Spinal cord (tissue), 10 donors: Measurements from ENCODE around the gene PDC. TPM values are rescaled to one million over a fixed set of nuclear protein-coding genes. Genes with fewer than 3 reads are reported as not detected.

ENCODE experiments used
- DNase-seq, 6 donors: peaks; one replicate each; pipeline versions ENCODE4 v3.0.0 to v3.0.0-alpha.2; 2013 to 2015; ENCODE audit warnings: low spot score in 6 of 6, low read depth in 4 of 6
- H3K27ac ChIP-seq: one replicate; pipeline ENCODE4 v1.5.1; 2013; ENCODE audit warnings: low read depth, low read length, control low read depth
- H3K27me3 ChIP-seq: one replicate; pipeline ENCODE4 v1.6.1; 2013; ENCODE audit warnings: low read length; ENCODE audit not compliant: control insufficient read depth, insufficient read depth
- H3K36me3 ChIP-seq: one replicate; pipeline ENCODE4 v1.6.1; 2013; ENCODE audit warnings: low read length; ENCODE audit not compliant: control insufficient read depth, insufficient read depth
- H3K4me1 ChIP-seq: one replicate; pipeline ENCODE4 v1.6.1; 2013; ENCODE audit warnings: low read length; ENCODE audit not compliant: control insufficient read depth, insufficient read depth
- H3K4me3 ChIP-seq: one replicate; pipeline ENCODE4 v1.5.1; 2013; ENCODE audit warnings: low read depth, low read length, control low read depth
- H3K9me3 ChIP-seq: one replicate; pipeline ENCODE4 v1.6.1; 2013; ENCODE audit warnings: low read length; ENCODE audit not compliant: control insufficient read depth, insufficient read depth
- WGBS: methylation state at CpG from one replicate; pipeline ENCODE4 v1.1.5; 2013; ENCODE audit warnings: missing lambda C conversion rate; ENCODE audit not compliant: insufficient coverage; 5-methylcytosine and 5-hydroxymethylcytosine counted together
- long read RNA-seq, 4 donors: transcript quantifications; one replicate each; lab custom pipeline, GENCODE V29; 2026
- polyA plus RNA-seq, 2 donors: library from polyadenylated mRNA; unstranded; fragments of 120-200 nt; gene quantifications; one replicate each; pipeline ENCODE4 v1.2.1, GENCODE V29; 2013; ENCODE audit not compliant: insufficient read length in 2 of 2
- total RNA-seq, 2 donors: library from RNA; depleted of rRNA in 1 of 2; stranded (reverse); fragments of 120-200 nt in 1 of 2; fragments of >200 nt in 1 of 2; gene quantifications; one replicate each; pipeline versions ENCODE4 v1.2.3 to v1.2.4, GENCODE V29; 2013 to 2014
- donor health status: healthy.

The PDC gene
- total RNA-seq (not detected), polyA plus RNA-seq (under 1 TPM; 0.56 to 0.62 TPM)
- long read RNA-seq, donor 1: 0 reads
- long read RNA-seq, donor 2: 0 reads
- long read RNA-seq, donor 3: 0 reads
- long read RNA-seq, donor 4: 0 reads

GRCh38 chr1:186461014-186461413 lies at the start of gene PDC:
Gene PDC (minus strand): TSS chr1:186461114. CDS start chr1:186449459, 11,655 bp downstream.
- WGBS: 100% methylated on average over 1 of the region's 2 CpGs
- DNase-seq: no peak
- Histone ChIP-seq H3K27ac (no peak within 1 kb of the TSS), H3K27me3 (no peaks in the 10 kb centered on the region), H3K9me3 (no peaks in the 10 kb centered on the region), H3K4me3 (no peak within 1 kb of the TSS), H3K36me3 (no peaks in the 10 kb centered on the region), H3K4me1 (no peaks in the 10 kb centered on the region)

GRCh38 chr1:186503190-186503589 lies 42.3 kb upstream of the PDC start:
- no peaks in the 10 kb centered on the region for H3K36me3 ChIP-seq
- no peak for DNase-seq
- no peak overlapping the region for H3K27ac ChIP-seq
- no peaks in the 10 kb centered on the region for H3K4me1 ChIP-seq
- H3K27me3 ChIP-seq: no peaks in the 10 kb centered on the region
- no CpG with 5 or more reads among the region's 2 CpGs for WGBS
- H3K4me3 ChIP-seq: no peak overlapping the region
- peaks cover 4% of the 10 kb centered on the region for H3K9me3 ChIP-seq

DNA sequence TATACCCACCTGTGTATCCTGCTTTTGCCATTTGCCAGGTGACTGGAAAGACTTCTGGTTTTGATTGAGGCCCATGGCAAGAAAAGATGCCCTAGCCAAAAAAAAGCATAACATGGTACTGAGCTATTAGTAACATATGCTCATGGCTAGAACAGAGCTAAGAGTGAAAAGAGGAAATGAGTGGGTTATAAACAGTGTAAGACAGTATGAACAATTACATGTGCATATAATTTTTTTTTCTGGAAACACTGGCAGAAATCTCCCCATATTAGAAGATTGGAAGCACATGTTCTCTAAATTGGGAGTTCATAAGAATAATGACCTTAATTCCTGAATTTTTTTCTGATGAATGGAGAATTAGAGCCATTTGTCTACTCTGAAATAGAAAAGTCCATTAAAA lies 41.2 kb upstream of the PDC start:
- DNase-seq: no peak
- no peak overlapping the region for H3K27ac ChIP-seq
- H3K4me1 ChIP-seq: no peaks in the 10 kb centered on the region

GRCh38 chr1:186500804-186501203 lies 39.9 kb upstream of the PDC start:
- DNase-seq: no peak
- no CpG with 5 or more reads among the region's 1 CpG for WGBS
- Histone ChIP-seq H3K4me3 (no peak overlapping the region), H3K27ac (no peak overlapping the region), H3K36me3 (no peaks in the 10 kb centered on the region), H3K27me3 (no peaks in the 10 kb centered on the region), H3K9me3 (no peaks in the 10 kb centered on the region), H3K4me1 (no peaks in the 10 kb centered on the region)

More for the DNA sequence above, 41.2 kb upstream of the PDC start:
- Histone ChIP-seq H3K27me3 (no peaks in the 10 kb centered on the region), H3K36me3 (no peaks in the 10 kb centered on the region), H3K9me3 (peaks cover 4% of the 10 kb centered on the region), H3K4me3 (no peak overlapping the region)

DNA sequence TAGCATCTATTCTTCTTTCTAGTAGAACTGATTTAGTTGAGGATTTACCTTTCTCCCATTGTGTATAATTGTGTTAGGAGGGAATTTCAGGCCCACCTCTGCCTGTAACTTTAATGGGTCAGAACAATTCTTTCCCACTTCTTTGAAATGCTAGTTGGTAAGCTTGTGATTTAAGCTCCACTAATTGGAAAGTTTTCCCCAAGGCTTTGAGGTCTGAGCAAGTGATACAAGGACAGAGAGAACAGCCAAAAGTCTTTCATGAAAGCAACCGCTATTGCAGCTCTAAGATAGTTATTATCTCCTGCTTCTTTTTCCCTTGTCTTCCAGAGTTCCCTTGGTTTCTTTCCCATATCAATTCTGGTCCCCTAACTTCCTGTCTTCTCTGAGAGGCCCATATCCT lies 38.7 kb upstream of the PDC start:
- no peak for DNase-seq
- Histone ChIP-seq H3K4me1 (no peaks in the 10 kb centered on the region), H3K27me3 (no peaks in the 10 kb centered on the region), H3K27ac (no peak overlapping the region), H3K36me3 (no peaks in the 10 kb centered on the region), H3K4me3 (no peak overlapping the region), H3K9me3 (no peaks in the 10 kb centered on the region)
- WGBS: 85% methylated on average over 1 of the region's 1 CpG

DNA sequence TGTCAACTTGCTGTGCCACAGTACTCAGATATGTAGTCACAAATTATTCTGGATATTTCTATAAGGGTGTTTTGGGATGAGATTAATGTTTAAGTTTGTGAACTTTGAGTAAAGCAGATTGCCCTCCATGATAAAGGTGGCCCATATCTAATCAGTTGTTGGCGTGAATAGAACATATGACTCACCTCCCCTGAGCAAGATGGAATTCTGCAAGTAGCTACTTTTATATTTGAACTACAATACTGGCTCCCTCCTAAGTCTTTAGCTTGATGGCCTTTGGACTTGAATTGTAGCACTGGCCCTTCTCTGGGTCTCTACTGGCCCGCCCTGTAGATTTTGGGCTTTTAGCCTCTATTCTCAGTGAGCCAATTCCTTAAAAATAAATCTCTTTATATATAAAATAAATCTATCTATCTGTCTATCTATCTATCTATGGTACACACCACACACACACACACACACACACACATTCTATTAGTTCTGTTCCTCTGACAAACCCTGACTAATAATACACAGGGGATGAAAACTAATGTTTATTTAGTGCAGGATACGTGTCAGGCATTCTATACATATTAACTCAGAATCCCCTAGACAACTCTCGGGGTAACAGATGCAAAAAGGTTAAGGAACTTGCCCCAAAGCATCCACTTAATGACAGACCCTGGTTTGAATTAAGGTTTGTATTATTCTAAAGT lies 37.9 kb upstream of the PDC start:
- Histone ChIP-seq H3K27ac (no peak overlapping the region), H3K4me1 (no peaks in the 10 kb centered on the region)
- 80% methylated on average over 1 of the region's 4 CpGs for WGBS

GRCh38 chr1:186498071-186498470 lies 37.2 kb upstream of the PDC start:
- Histone ChIP-seq H3K4me3 (no peak overlapping the region), H3K27me3 (no peaks in the 10 kb centered on the region), H3K4me1 (no peaks in the 10 kb centered on the region), H3K27ac (no peak overlapping the region), H3K36me3 (no peaks in the 10 kb centered on the region), H3K9me3 (no peaks in the 10 kb centered on the region)
- WGBS: 100% methylated on average over 3 of the region's 4 CpGs
- DNase-seq: no peak

More for the DNA sequence above, 37.9 kb upstream of the PDC start:
- Histone ChIP-seq H3K27me3 (no peaks in the 10 kb centered on the region), H3K4me3 (no peak overlapping the region), H3K9me3 (no peaks in the 10 kb centered on the region), H3K36me3 (no peaks in the 10 kb centered on the region)
- DNase-seq: no peak

- Histone ChIP-seq H3K27me3 (no peaks in the 10 kb centered on the region), H3K36me3 (no peaks in the 10 kb centered on the region), H3K27ac (no peak overlapping the region), H3K4me3 (no peak overlapping the region), H3K9me3 (no peaks in the 10 kb centered on the region), H3K4me1 (no peaks in the 10 kb centered on the region)
- WGBS: no CpG with 5 or more reads among the region's 3 CpGs
- DNase-seq: no peak
Measured at GRCh38 chr1:186497651-186498050, 36.7 kb upstream of the PDC start.

GRCh38 chr1:186496171-186496851 lies 35.4 kb upstream of the PDC start:
- Histone ChIP-seq H3K27ac (no peak overlapping the region), H3K9me3 (no peaks in the 10 kb centered on the region), H3K27me3 (no peaks in the 10 kb centered on the region), H3K4me1 (no peaks in the 10 kb centered on the region), H3K4me3 (no peak overlapping the region), H3K36me3 (no peaks in the 10 kb centered on the region)
- WGBS: 100% methylated on average over 1 of the region's 2 CpGs
- DNase-seq: no peak

GRCh38 chr1:186494832-186495271 lies 33.9 kb upstream of the PDC start:
- Histone ChIP-seq H3K36me3 (no peaks in the 10 kb centered on the region), H3K4me1 (no peaks in the 10 kb centered on the region), H3K9me3 (no peaks in the 10 kb centered on the region), H3K4me3 (no peak overlapping the region), H3K27me3 (no peaks in the 10 kb centered on the region), H3K27ac (no peak overlapping the region)
- 94% methylated on average over 2 of the region's 2 CpGs for WGBS
- no peak for DNase-seq
